Ovary (tissue), 9 donors: ENCODE results near the gene MARCHF3. TPM values are rescaled to one million over a fixed set of nuclear protein-coding genes. Genes with fewer than 3 reads are reported as not detected.
"Not testable (repeated sequence)": the region's sequence is repeated elsewhere in the genome, so short reads cannot be mapped to it uniquely, and the experiment has no call there.

Experiments
- DNase-seq, 5 donors: peaks; one replicate each; pipeline ENCODE4 v3.0.0-alpha.2; 2019 to 2020
- H3K27ac ChIP-seq, 2 donors: fragments of 200-600 bp; one replicate each; pipeline versions ENCODE4 v1.5.1 to v1.8.0; 2019 to 2022
- H3K27me3 ChIP-seq: fragments of 200-600 bp; one replicate; pipeline ENCODE4 v1.8.0; 2022
- H3K36me3 ChIP-seq: fragments of 200-600 bp; sonication (generic); one replicate; pipeline ENCODE4 v1.5.1; 2019
- H3K4me1 ChIP-seq: one replicate; pipeline ENCODE4 v1.8.1; 2013; ENCODE audit warnings: mild to moderate bottlenecking, moderate library complexity; ENCODE audit not compliant: insufficient read depth
- H3K4me3 ChIP-seq: fragments of 200-600 bp; sonication (generic); one replicate; pipeline ENCODE4 v1.5.1; 2017
- H3K9me3 ChIP-seq, 2 donors: fragments of 200-600 bp in 1 of 2; sonication (generic) in 1 of 2; one replicate each; pipeline versions ENCODE4 v1.5.1 to v1.8.1; 2013 to 2019; ENCODE audit warnings: mild to moderate bottlenecking in 1 of 2, moderate library complexity in 1 of 2
- CTCF ChIP-seq, 3 donors: fragments of 450-650 bp in 2 of 3; fragments of 200-600 bp in 1 of 3; IDR thresholded peaks; one replicate each; pipeline versions ENCODE4 v1.5.1 to v1.8.0; 2016 to 2022; ENCODE audit warnings: antibody characterized with exemption in 3 of 3, mild to moderate bottlenecking in 1 of 3
- EP300 ChIP-seq: sonication (generic); formaldehyde crosslinking; IDR thresholded peaks from one replicate; pipeline ENCODE4 v1.6.1; 2017; ENCODE audit warnings: antibody characterized with exemption
- POLR2A ChIP-seq: fragments of 450-650 bp; IDR thresholded peaks from one replicate; pipeline ENCODE4 v1.6.1; 2017; ENCODE audit warnings: antibody characterized with exemption, mild to moderate bottlenecking, moderate library complexity
- WGBS, 3 donors: extraction: QIAGEN DNeasy Blood & Tissue Kit in 1 of 3; methylation state at CpG; one replicate each; pipeline versions ENCODE4 v1.1.5 to v1.1.7; 2013 to 2017; 5-methylcytosine and 5-hydroxymethylcytosine counted together
- intact Hi-C, 4 donors: fragments of 100-400 bp; cut with DNase I; formaldehyde crosslinking; loops; one replicate each; pipeline versions ENCODE4 v1.11.0 to v1.15.1; 2022 to 2023
- polyA plus RNA-seq, 2 donors: library from polyadenylated mRNA; stranded (reverse); fragments of 200-250 nt in 1 of 2; fragments of 350-450 nt in 1 of 2; fragmentation: Illumina TruSeq in 1 of 2; extraction: RNeasy Lipid Tissue Mini Kit (QIAGEN cat#74804) in 1 of 2; gene quantifications; one replicate each; pipeline ENCODE4 v1.2.3, GENCODE V29; 2013 to 2014
- total RNA-seq, 7 donors: library from RNA; depleted of rRNA in 2 of 7; stranded (reverse); fragments of >200 nt in 2 of 7; fragmentation: NEBNext Ultra II Directional in 3 of 7; extraction: Animal tissue kit (Norgen Biotek cat#: 25700) in 3 of 7; gene quantifications; one replicate each; pipeline versions ENCODE4 v1.1.0 to v1.2.4, GENCODE V29; 2016 to 2023
- donor health status: DM: no; HTN: no; CAD: no; lungs with moderate emphysema.
- donor health status: DM: no; HTN: no; CAD: no.
- donor health status: Bipolar disorder and iron deficiency.
- donor health status: DM: yes; HTN: yes; CAD: no.
- donor health status: DM: no; HTN: no; CAD: no.
- donor health status: DM: yes; HTN: yes; CAD: no.

Gene MARCHF3
- total and polyA plus RNA-seq, 9 donors = 2.1 to 13.8 (median 4.5) TPM

GRCh38 chr5:126839407-126839806 is 191.0 kb downstream of the MARCHF3 start:
- not testable (repeated sequence) for H3K9me3 ChIP-seq, H3K36me3 ChIP-seq, H3K27me3 ChIP-seq, DNase-seq, H3K4me1 ChIP-seq, H3K27ac ChIP-seq, H3K4me3 ChIP-seq
- 84 to 98% (median 95%) methylated on average over 7 of the region's 7 CpGs for WGBS, 3 donors
- intact Hi-C loops = loop anchor here in 2 of 4 donors (5.0 to 10.0 kb wide), 2 partner anchors 653 to 655 kb away; no protein-coding TSS in a partner anchor

GRCh38 chr5:126837906-126838539 is 192.3 kb downstream of the MARCHF3 start:
- Histone ChIP-seq H3K4me1 (no peaks in the 10 kb centered on the region), H3K4me3 (no peak overlapping the region), H3K36me3 (no peaks in the 10 kb centered on the region), H3K9me3 (no peaks in the 10 kb centered on the region), H3K27me3 (no peaks in the 10 kb centered on the region), H3K27ac (no peak overlapping the region)
- TF ChIP-seq CTCF (IDR thresholded peaks at IDR 0.05) = peak in 2 of 3 donors; percentile 18 to 20
- no peak for TF ChIP-seq EP300
- TF ChIP-seq POLR2A = no peak
- intact Hi-C loops = loop anchor here in 2 of 4 donors (5.0 to 10.0 kb wide), 2 partner anchors 654 to 657 kb away; no protein-coding TSS in a partner anchor
- 65 to 74% (median 73%) methylated on average over 7 of the region's 7 CpGs for WGBS, 3 donors
- no peak for DNase-seq

GRCh38 chr5:126837242-126837641 is 193.1 kb downstream of the MARCHF3 start:
- Histone ChIP-seq H3K9me3 (no peaks in the 10 kb centered on the region), H3K27me3 (no peaks in the 10 kb centered on the region), H3K36me3 (no peaks in the 10 kb centered on the region), H3K4me1 (no peaks in the 10 kb centered on the region), H3K27ac (no peak overlapping the region), H3K4me3 (no peak overlapping the region)
- WGBS, 3 donors = 90 to 97% (median 94%) methylated on average over 4 of the region's 4 CpGs
- TF ChIP-seq EP300 (no peak), CTCF (IDR thresholded peaks at IDR 0.05) (no peak), POLR2A (no peak)
- intact Hi-C loops = loop anchor here in 2 of 4 donors (5.0 to 10.0 kb wide), 2 partner anchors 655 to 658 kb away; no protein-coding TSS in a partner anchor
- DNase-seq = no peak

- 82 to 89% (median 82%) methylated on average over 2 of the region's 2 CpGs for WGBS, 3 donors
- Histone ChIP-seq H3K27ac (no peak overlapping the region), H3K4me1 (no peaks in the 10 kb centered on the region), H3K36me3 (no peaks in the 10 kb centered on the region), H3K4me3 (no peak overlapping the region), H3K27me3 (no peaks in the 10 kb centered on the region), H3K9me3 (no peaks in the 10 kb centered on the region)
- no peak for TF ChIP-seq POLR2A
- no peak for TF ChIP-seq EP300
- DNase-seq = no peak
- intact Hi-C loops = loop anchor here in 2 of 4 donors (5.0 to 10.0 kb wide), 2 partner anchors 656 to 658 kb away; no protein-coding TSS in a partner anchor
Measured at GRCh38 chr5:126836778-126837177, 193.6 kb downstream of the MARCHF3 start.

- intact Hi-C loops = loop anchor here in 1 of 4 donors (10.0 kb wide), 1 partner anchor 664 kb away; no protein-coding TSS in a partner anchor
- no peak overlapping the region for H3K4me3 ChIP-seq
- TF ChIP-seq CTCF (IDR thresholded peaks at IDR 0.05) = no peak
- TF ChIP-seq POLR2A = no peak
- no peak for TF ChIP-seq EP300
- H3K27me3 ChIP-seq = no peaks in the 10 kb centered on the region
- no peaks in the 10 kb centered on the region for H3K4me1 ChIP-seq
- H3K9me3 ChIP-seq = no peaks in the 10 kb centered on the region
- DNase-seq = no peak
- no peak overlapping the region for H3K27ac ChIP-seq
- 28 to 88% (median 72%) methylated on average over 1 of the region's 1 CpG for WGBS, 3 donors
- no peaks in the 10 kb centered on the region for H3K36me3 ChIP-seq
Measured at GRCh38 chr5:126831156-126831555, 199.2 kb downstream of the MARCHF3 start.
